ENCODE measurements around the gene MYO15B. TPM values are rescaled to one million over a fixed set of nuclear protein-coding genes. Genes with fewer than 3 reads are reported as not detected.

MYO15B gene
- polyA plus RNA-seq, 1 donor from 2014 or later: 2.4 TPM

DNA sequence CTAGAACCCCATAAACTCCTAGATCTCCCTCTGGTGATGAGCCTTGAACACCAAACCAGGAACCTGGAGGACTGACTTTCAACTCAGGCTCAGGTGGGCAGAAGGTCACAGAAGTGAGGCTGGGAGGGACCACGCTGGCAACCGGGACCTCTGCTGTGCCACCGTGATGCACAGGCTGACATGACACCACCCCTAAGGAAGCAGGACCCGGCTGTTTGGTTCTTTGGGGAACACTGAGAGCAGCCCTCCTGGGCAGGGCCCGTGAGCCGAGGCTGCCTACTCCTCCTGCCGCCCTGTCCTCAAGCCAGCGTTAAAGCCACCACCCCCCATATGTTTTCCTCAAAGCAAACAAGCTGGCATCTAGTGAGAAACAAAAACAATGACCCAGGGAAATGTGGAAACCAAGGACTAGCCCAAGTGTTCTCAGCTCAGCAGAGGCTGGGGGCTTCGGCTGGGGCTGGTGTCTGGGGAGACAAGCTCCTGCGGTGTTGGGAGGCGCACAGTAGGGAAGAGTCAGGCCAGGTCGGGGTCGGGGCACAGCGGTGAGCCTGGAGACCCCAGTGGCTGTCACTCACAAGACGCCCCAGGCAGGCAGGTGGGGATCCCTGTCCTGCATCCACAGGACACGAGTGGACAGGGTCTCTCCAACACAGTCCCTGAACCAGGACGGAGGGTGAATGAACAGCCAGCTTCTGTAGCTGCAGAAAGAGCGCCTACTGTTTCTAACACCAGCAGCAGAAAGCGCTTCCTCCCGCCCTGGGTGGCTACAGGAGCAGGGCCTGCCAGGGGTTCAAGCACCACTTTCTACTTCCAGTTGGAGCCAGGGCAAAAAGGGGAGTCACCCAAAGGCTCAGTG is 47.4 kb downstream of the MYO15B start:
- Histone ChIP-seq H3K79me2 (replicated peaks; ENCODE audit: insufficient read depth, low read length) (no peaks in the 10 kb centered on the region), H3K9ac (ENCODE audit: low read length) (no peak overlapping the region), H3F3A (ENCODE audit: insufficient read depth, low read length, poor library complexity, severe bottlenecking) (no peaks in the 10 kb centered on the region), H3K36me3 (ENCODE audit: insufficient read depth, low read length) (no peaks in the 10 kb centered on the region), H4K20me1 (ENCODE audit: insufficient read depth) (no peaks in the 10 kb centered on the region), H3K9me3 (ENCODE audit: low read length) (no peaks in the 10 kb centered on the region), H3K9me2 (ENCODE audit: insufficient read depth, low read length) (no peaks in the 10 kb centered on the region), H3K4me3 (ENCODE audit: low read length) (no peak overlapping the region), H3K4me2 (ENCODE audit: low read length) (no peak overlapping the region), H2AFZ (ENCODE audit: low read depth, low read length) (no peak overlapping the region), H3K27me3 (ENCODE audit: insufficient read depth, low read depth, low read length) (no peaks in the 10 kb centered on the region), H3K27ac (ENCODE audit: low read length) (no peak overlapping the region)
- TF ChIP-seq POLR2AphosphoS5 (IDR thresholded peaks at IDR 0.05) (no peak), EP300 (conservative IDR thresholded peaks at IDR 0.05; ENCODE audit: poor library complexity, severe bottlenecking) (no peak), MXI1 (conservative IDR thresholded peaks at IDR 0.05; ENCODE audit: poor library complexity, severe bottlenecking) (no peak), SMC3 (conservative IDR thresholded peaks at IDR 0.05; ENCODE audit: poor library complexity) (no peak), EZH2 (IDR thresholded peaks at IDR 0.05; ENCODE audit: borderline replicate concordance, insufficient read depth, low read length, poor library complexity, severe bottlenecking) (no peak)
- TF ChIP-seq, protein P1, sequence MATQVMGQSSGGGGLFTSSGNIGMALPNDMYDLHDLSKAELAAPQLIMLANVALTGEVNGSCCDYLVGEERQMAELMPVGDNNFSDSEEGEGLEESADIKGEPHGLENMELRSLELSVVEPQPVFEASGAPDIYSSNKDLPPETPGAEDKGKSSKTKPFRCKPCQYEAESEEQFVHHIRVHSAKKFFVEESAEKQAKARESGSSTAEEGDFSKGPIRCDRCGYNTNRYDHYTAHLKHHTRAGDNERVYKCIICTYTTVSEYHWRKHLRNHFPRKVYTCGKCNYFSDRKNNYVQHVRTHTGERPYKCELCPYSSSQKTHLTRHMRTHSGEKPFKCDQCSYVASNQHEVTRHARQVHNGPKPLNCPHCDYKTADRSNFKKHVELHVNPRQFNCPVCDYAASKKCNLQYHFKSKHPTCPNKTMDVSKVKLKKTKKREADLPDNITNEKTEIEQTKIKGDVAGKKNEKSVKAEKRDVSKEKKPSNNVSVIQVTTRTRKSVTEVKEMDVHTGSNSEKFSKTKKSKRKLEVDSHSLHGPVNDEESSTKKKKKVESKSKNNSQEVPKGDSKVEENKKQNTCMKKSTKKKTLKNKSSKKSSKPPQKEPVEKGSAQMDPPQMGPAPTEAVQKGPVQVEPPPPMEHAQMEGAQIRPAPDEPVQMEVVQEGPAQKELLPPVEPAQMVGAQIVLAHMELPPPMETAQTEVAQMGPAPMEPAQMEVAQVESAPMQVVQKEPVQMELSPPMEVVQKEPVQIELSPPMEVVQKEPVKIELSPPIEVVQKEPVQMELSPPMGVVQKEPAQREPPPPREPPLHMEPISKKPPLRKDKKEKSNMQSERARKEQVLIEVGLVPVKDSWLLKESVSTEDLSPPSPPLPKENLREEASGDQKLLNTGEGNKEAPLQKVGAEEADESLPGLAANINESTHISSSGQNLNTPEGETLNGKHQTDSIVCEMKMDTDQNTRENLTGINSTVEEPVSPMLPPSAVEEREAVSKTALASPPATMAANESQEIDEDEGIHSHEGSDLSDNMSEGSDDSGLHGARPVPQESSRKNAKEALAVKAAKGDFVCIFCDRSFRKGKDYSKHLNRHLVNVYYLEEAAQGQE (IDR thresholded peaks at IDR 0.05; ENCODE audit: borderline replicate concordance): no peak

DNA sequence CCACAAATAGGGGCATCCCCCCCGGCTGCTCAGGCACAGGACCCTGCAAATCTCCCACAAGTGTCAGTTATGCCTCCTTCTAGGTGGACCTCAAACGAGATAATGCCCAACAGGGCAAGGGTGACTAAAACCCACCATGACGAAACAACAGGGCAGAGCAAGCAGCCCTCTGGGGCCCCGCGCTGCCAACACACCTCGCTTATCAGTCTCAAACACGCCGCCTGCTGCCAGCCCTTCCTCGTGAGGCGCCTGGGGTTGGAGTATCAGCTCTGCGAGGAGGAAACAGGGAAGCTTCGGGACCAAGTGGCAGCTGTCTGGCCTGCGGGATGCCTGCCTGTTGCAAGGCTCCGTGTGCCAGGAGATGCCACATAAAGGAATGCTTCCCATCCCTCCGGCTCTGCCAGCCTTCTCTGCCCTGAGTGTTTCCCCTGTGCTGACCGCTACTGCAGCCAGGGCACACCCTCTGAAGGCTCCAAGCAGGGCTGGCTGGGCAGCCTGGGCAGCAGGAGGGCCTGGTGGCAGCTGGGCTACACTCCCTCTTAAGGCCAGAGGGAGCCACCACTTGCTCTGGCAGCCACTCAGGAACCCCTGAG is 48.1 kb downstream of the MYO15B start:
- no peaks in the 10 kb centered on the region for H3K9me2 ChIP-seq (ENCODE audit: insufficient read depth, low read length)
- TF ChIP-seq POLR2AphosphoS5 (IDR thresholded peaks at IDR 0.05) (no peak), SMC3 (conservative IDR thresholded peaks at IDR 0.05; ENCODE audit: poor library complexity) (no peak), RAD21 (conservative IDR thresholded peaks at IDR 0.05) (no peak), EZH2 (IDR thresholded peaks at IDR 0.05; ENCODE audit: borderline replicate concordance, insufficient read depth, low read length, poor library complexity, severe bottlenecking) (no peak)
- TF ChIP-seq, protein P1 (IDR thresholded peaks at IDR 0.05; ENCODE audit: borderline replicate concordance): no peak
- H3K9me3 ChIP-seq (ENCODE audit: low read length): no peaks in the 10 kb centered on the region
- no peak overlapping the region for H2AFZ ChIP-seq (ENCODE audit: low read depth, low read length)
- no peak overlapping the region for H3K4me3 ChIP-seq (ENCODE audit: low read length)
- no peaks in the 10 kb centered on the region for H3K27me3 ChIP-seq (ENCODE audit: insufficient read depth, low read depth, low read length)
- no peak overlapping the region for H3K27ac ChIP-seq (ENCODE audit: low read length)
- no peaks in the 10 kb centered on the region for H3K79me2 ChIP-seq (replicated peaks; ENCODE audit: insufficient read depth, low read length)
- no peaks in the 10 kb centered on the region for H4K20me1 ChIP-seq (ENCODE audit: insufficient read depth)
- no peaks in the 10 kb centered on the region for H3F3A ChIP-seq (ENCODE audit: insufficient read depth, low read length, poor library complexity, severe bottlenecking)
- H3K9ac ChIP-seq (ENCODE audit: low read length): no peak overlapping the region
- no peak overlapping the region for H3K4me2 ChIP-seq (ENCODE audit: low read length)
- no peaks in the 10 kb centered on the region for H3K36me3 ChIP-seq (ENCODE audit: insufficient read depth, low read length)
